Dermis blood vessel endothelial cell (primary cell): Measurements from ENCODE around the gene WDR93. TPM values are rescaled to one million over a fixed set of nuclear protein-coding genes. Genes with fewer than 3 reads are reported as not detected.

Source experiments
- DNase-seq: peaks from one replicate; pipeline ENCODE4 v3.0.0; 2010
- total RNA-seq: library from RNA; depleted of rRNA; stranded (reverse); fragments of >200 nt; gene quantifications from 2 replicates; pipeline ENCODE4 v1.2.3, GENCODE V29; 2014

WDR93 gene
- total RNA-seq, 1 donor from 2014 or later, result not detected

DNA sequence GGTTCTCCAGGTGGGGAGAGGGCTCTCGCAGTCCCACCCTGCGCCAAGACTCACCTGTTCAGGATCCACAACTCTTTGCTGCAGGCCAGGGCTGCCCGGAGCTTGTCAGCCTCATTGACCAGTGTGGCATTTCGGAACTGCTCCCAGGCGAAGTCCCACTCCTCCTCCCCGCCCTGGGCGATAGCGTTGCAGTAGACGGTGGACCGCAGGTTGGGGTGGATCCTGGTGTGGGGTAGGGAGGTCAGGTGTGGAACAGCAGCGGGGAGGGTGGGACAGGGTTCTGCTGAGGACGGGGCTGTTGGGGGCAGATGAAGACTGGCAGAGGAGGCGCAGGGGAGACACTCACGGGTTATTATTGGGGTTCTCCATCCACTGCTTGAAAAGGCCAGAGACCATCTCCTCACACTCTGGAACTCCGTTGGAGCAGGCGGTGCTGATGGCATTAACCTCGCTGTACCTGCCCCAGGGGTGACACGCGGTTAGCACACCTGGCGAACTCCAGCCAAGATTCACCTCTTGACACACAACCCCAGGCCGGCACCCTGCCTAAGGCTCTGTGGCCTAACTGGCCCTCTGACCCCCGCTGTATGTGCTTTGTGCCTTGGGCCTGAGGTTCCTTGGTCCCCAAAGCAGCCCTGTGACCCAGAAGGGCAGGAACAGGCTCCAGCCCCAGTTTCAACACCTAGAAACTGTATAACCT lies 101.6 kb downstream of the WDR93 start:
- DNase-seq, result no peak

Other genes starting within 250 kb of the WDR93 start
- gene RHCG, start 194.2 kb upstream of the WDR93 start, total RNA-seq, result not detected in 2 replicates
- gene TICRR, start 115.3 kb upstream of the WDR93 start, total RNA-seq, result 2.2 and 7.0 TPM in 2 replicates
- 0.85 and 1.2 TPM in 2 replicates for gene KIF7, start 35.3 kb upstream of the WDR93 start, total RNA-seq
- gene PLIN1, start 11.4 kb upstream of the WDR93 start, total RNA-seq, result under 0.01 TPM in 1 of 2 replicates, not detected in the other
- 3.1 and 6.5 TPM in 2 replicates for gene PEX11A, start 57 bp upstream of the WDR93 start, total RNA-seq
- 0.14 and 0.34 TPM in 2 replicates for gene MESP1, start 60.4 kb downstream of the WDR93 start, total RNA-seq
- 0.28 TPM in 1 of 2 replicates, not detected in the other for gene MESP2, start 85.5 kb downstream of the WDR93 start, total RNA-seq
- 4.1 and 6.8 TPM in 2 replicates for gene ANPEP, start 124.0 kb downstream of the WDR93 start, total RNA-seq
- 30.1 and 40.2 TPM in 2 replicates for gene AP3S2, start 203.2 kb downstream of the WDR93 start, total RNA-seq
- 14.8 and 15.7 TPM in 2 replicates for gene ARPIN, start 222.1 kb downstream of the WDR93 start, total RNA-seq